Globus pallidus (tissue), 1 donor: ENCODE data around the gene GAK.
A peak's percentile ranks its signal among the peaks of the same experiment; 100 is the strongest.

Experiments used
- DNase-seq: peaks from one replicate; pipeline ENCODE4 v3.0.0-alpha.2; 2015; ENCODE audit warnings: low spot score

Gene GAK

GRCh38 chr4:907103-907400 is 25.1 kb downstream of the GAK start:
- DNase-seq: no peak

GRCh38 chr4:906339-907102 is 25.6 kb downstream of the GAK start:
- no peak for DNase-seq

GRCh38 chr4:905485-906338 is 26.4 kb downstream of the GAK start:
- no peak for DNase-seq

- no peak for DNase-seq
Observed at GRCh38 chr4:903066-904046, 28.8 kb downstream of the GAK start.

GRCh38 chr4:901192-901910 is 30.8 kb downstream of the GAK start:
- DNase-seq: no peak

GRCh38 chr4:900721-901120 is 31.4 kb downstream of the GAK start:
- DNase-seq: no peak

GRCh38 chr4:900073-900472 is 32.0 kb downstream of the GAK start:
- no peak for DNase-seq

GRCh38 chr4:899556-899906 is 32.6 kb downstream of the GAK start:
- no peak for DNase-seq

GRCh38 chr4:898869-899555 is 33.1 kb downstream of the GAK start:
- peak; percentile 15 for DNase-seq

GRCh38 chr4:898123-898522 is 34.0 kb downstream of the GAK start:
- DNase-seq: no peak

GRCh38 chr4:896630-897029 is 35.5 kb downstream of the GAK start:
- DNase-seq: no peak

- DNase-seq: no peak
Observed at GRCh38 chr4:896216-896615, 35.9 kb downstream of the GAK start.

- DNase-seq: no peak
Observed at GRCh38 chr4:895596-895995, 36.5 kb downstream of the GAK start.

GRCh38 chr4:893995-894705 is 38.0 kb downstream of the GAK start:
- no peak for DNase-seq

- no peak for DNase-seq
Observed at GRCh38 chr4:893276-893994, 38.7 kb downstream of the GAK start.

GRCh38 chr4:892780-893179 is 39.3 kb downstream of the GAK start:
- DNase-seq: no peak

GRCh38 chr4:891747-892146 is 40.4 kb downstream of the GAK start:
- DNase-seq: no peak

GRCh38 chr4:890036-890695 is 42.0 kb downstream of the GAK start:
- DNase-seq: no peak

- no peak for DNase-seq
Observed at GRCh38 chr4:889516-889915, 42.6 kb downstream of the GAK start.
